Fibroblast of pulmonary artery (primary cell): ENCODE data around the gene DNAH14.

Experiments used
- DNase-seq: peaks from one replicate; pipeline ENCODE4 v3.0.0-alpha.2; 2010; ENCODE audit warnings: low read depth
- H3K4me3 ChIP-seq: replicated peaks from 2 replicates; pipeline ENCODE4 v1.5.1; 2011; ENCODE audit warnings: low read depth, mild to moderate bottlenecking, control low read depth, low read length, moderate library complexity
- TF ChIP-seq, protein P1 (sequence below): IDR thresholded peaks from 2 replicates; pipeline ENCODE4 v1.5.1; 2011; ENCODE audit warnings: mild to moderate bottlenecking, control low read depth, low read length, inconsistent platforms; ENCODE audit errors: missing control alignments

The DNAH14 gene

DNA sequence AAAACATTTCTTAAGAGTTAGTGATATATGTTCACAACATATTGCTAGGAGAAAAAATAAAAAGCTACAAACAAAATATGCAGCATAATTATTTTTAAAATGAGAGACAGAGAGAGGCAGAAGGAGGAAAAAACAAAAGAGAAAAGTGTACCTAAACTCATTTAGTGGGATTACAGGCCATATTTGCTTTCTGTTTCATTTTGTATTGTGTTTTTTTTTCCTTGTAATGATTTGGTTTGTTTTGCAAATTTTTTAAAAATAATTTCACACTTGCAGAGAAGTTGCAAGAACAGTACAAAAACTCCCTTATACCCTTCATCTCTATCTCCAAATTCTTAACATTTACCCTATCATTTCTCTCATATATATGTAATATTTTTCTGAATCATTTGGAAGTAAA lies 433.3 kb downstream of the DNAH14 start:
- DNase-seq, result no peak
- H3K4me3 ChIP-seq, result no peak overlapping the region
- TF ChIP-seq, protein P1, sequence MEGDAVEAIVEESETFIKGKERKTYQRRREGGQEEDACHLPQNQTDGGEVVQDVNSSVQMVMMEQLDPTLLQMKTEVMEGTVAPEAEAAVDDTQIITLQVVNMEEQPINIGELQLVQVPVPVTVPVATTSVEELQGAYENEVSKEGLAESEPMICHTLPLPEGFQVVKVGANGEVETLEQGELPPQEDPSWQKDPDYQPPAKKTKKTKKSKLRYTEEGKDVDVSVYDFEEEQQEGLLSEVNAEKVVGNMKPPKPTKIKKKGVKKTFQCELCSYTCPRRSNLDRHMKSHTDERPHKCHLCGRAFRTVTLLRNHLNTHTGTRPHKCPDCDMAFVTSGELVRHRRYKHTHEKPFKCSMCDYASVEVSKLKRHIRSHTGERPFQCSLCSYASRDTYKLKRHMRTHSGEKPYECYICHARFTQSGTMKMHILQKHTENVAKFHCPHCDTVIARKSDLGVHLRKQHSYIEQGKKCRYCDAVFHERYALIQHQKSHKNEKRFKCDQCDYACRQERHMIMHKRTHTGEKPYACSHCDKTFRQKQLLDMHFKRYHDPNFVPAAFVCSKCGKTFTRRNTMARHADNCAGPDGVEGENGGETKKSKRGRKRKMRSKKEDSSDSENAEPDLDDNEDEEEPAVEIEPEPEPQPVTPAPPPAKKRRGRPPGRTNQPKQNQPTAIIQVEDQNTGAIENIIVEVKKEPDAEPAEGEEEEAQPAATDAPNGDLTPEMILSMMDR, result no peak

DNA sequence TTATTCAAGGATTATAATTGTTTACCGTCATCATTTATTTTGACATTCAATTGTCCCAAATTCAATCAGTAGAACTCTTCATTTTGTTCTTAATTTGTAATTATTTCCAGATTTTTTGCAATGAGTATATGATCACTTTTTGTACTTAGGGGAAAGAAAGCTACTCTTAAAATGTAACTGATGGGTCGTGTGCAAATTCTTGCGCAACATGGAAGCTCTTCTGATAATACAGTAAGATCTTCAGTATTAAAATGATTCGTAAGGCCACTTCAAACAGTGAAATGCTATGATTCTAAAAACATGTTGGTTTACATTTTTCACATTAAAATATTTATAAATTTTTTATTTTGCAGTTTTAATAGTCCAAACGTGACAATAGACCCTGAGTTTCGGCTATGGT lies 435.0 kb downstream of the DNAH14 start:
- no peak overlapping the region for H3K4me3 ChIP-seq
- TF ChIP-seq, protein P1, result no peak
- DNase-seq, result no peak

DNA sequence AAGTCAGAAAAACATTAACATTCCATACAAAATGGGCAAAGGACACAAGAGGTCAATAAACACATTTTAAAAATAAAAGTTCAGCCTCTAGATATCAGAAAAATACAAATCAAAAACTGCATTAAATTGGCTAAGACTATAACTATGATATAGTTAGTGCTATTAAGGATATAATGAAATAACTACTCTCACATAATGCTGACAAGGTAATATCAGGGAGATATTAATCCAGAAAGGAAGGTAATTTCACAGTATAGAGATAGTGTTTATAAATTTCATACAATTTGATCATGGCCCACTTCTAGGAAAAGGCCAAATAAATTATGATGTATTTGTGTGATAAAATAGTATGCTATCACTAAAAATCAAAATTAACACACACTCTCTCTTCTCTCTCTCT lies 436.5 kb downstream of the DNAH14 start:
- no peak for DNase-seq
- TF ChIP-seq, protein P1, result no peak
- H3K4me3 ChIP-seq, result no peak overlapping the region

DNA sequence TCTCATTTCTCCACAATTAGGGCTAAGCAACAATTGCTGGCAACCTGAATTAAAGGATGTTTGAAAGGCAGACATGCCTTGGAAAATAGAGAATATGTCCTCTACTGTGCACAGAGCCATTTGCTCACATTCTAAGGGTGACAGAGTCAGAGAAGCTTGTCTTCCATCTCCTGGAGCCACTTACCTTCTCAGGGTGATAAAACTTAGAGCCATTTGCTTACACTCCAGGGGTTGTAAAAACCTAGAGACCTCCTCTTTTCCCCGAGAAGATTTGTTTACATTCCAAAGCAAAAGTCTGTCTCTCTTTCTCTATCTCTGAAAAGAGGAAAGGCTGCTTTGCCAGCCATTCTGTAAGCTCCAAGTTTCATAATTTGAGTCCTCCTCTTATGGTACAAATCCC lies 437.1 kb downstream of the DNAH14 start:
- DNase-seq, result no peak
- TF ChIP-seq, protein P1, result no peak
- no peak overlapping the region for H3K4me3 ChIP-seq

DNA sequence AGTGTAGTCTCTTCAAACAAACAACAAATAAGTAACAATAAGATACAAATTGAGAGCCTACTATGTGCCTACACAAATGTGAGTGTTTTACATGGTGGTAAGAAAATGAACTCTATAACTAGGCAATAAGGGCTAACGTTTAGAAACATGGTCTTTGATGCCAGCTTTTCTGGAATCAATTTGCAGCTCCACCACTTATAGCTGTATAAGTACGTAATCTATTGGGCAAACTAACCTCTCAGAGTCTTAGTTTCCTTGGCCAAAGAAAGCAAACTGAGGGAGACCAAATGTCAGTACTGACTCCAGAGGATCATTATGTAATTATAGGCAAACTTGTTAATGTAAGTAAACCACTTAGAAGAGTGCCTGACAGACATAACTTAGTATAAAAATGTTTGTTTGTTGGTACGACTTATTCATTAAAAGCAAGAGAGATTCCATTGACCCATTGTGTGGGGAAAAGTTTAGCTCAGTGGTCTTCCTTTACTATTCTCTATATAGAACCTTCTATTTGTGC lies 438.6 kb downstream of the DNAH14 start:
- H3K4me3 ChIP-seq, result no peak overlapping the region
- TF ChIP-seq, protein P1, result no peak
- DNase-seq, result no peak

DNA sequence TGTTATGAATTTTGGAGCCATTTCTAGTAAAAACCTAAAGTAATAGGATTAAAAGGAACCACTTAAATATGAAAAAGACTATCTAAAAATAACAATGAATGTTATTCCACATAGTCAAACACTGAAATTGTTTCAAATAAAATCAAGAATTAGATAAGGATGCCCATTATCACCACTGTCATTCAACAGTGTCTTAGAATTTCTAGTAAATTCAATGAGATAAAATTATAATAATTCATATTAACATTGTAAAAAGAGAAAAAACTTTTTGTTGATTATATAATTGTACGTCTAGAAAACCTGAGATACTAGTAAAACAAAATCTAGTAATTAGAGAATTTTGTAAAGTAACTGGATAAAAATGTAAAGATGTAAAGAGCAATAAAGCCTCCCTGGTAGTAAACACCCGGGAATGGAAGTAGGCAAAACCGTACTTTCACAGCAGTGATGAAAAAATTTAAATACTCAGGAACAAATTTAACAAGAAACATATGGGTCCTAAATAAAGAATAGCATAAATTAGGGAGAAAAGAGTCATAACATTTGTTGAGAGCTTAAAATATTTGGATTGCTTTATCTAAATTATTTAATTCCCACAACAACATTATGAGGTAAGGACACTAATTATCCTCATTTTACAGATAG lies 442.0 kb downstream of the DNAH14 start:
- H3K4me3 ChIP-seq, result no peak overlapping the region
- no peak for DNase-seq
- TF ChIP-seq, protein P1, result no peak

DNA sequence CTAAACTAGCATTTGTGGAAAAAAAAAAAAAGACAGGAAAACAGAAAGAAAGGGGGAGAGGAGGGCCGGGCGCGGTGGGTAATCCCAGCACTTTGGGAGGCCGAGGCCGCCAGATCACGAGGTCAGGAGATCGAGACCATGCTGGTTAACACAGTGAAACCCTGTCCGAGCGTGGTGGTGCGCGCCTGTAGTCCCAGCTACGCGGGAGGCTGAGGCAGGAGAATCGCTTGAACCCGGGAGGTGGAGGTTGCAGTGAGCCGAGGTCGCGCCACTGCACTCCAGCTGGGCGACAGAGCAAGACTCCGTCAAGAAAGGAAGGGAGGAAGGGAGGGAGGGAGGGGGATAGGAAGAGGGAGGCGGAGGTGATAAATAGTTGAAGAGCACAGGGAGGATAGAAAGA lies 443.7 kb downstream of the DNAH14 start:
- no peak overlapping the region for H3K4me3 ChIP-seq
- no peak for DNase-seq
- TF ChIP-seq, protein P1, result no peak
